HEK293 (cell line): ENCODE results near the gene ADNP.

Experiments used
- ATF2 ChIP-seq: fragments of 450-650 bp; formaldehyde crosslinking; IDR thresholded peaks from 2 replicates; pipeline ENCODE4 v1.5.1; 2016; ENCODE audit warnings: missing biosample characterization, missing genetic modification characterization, low read depth
- BCL11A ChIP-seq: fragments of 450-650 bp; formaldehyde crosslinking; IDR thresholded peaks from 2 replicates; pipeline ENCODE4 v1.5.1; 2016; ENCODE audit warnings: low read depth, missing biosample characterization, missing genetic modification characterization
- CTCF ChIP-seq: fragments of 450-650 bp; formaldehyde crosslinking; IDR thresholded peaks from 2 replicates; pipeline ENCODE4 v1.5.1; 2016; ENCODE audit warnings: missing biosample characterization, missing genetic modification characterization
- PATZ1 ChIP-seq: fragments of 450-650 bp; formaldehyde crosslinking; IDR thresholded peaks from 2 replicates; pipeline ENCODE4 v1.5.1; 2016; ENCODE audit warnings: missing biosample characterization, missing genetic modification characterization
- REST ChIP-seq: fragments of 450-650 bp; formaldehyde crosslinking; IDR thresholded peaks from 2 replicates; pipeline ENCODE4 v1.5.1; 2016; ENCODE audit warnings: missing biosample characterization, missing genetic modification characterization
- ZNF24 ChIP-seq: fragments of 450-650 bp; formaldehyde crosslinking; IDR thresholded peaks from 2 replicates; pipeline ENCODE4 v1.5.1; 2016; ENCODE audit warnings: missing biosample characterization, missing genetic modification characterization
- ZNF324 ChIP-seq: fragments of 450-650 bp; formaldehyde crosslinking; IDR thresholded peaks from 2 replicates; pipeline ENCODE4 v1.5.1; 2016; ENCODE audit warnings: missing biosample characterization, missing genetic modification characterization
- ZNF660 ChIP-seq: fragments of 450-650 bp; IDR thresholded peaks from 2 replicates; pipeline ENCODE4 v1.5.1; 2018; ENCODE audit warnings: missing biosample characterization, mild to moderate bottlenecking, missing genetic modification characterization
- ZNF747 ChIP-seq: fragments of 450-650 bp; formaldehyde crosslinking; IDR thresholded peaks from 2 replicates; pipeline ENCODE4 v1.5.1; 2016; ENCODE audit warnings: missing biosample characterization, missing genetic modification characterization
- ZNF777 ChIP-seq: fragments of 450-650 bp; formaldehyde crosslinking; IDR thresholded peaks from 2 replicates; pipeline ENCODE4 v1.5.1; 2017; ENCODE audit warnings: missing biosample characterization, missing genetic modification characterization, borderline replicate concordance
- ZNF792 ChIP-seq: fragments of 450-650 bp; formaldehyde crosslinking; IDR thresholded peaks from 2 replicates; pipeline ENCODE4 v1.5.1; 2016; ENCODE audit warnings: missing biosample characterization, missing genetic modification characterization
- ZSCAN16 ChIP-seq: fragments of 450-650 bp; formaldehyde crosslinking; IDR thresholded peaks from 2 replicates; pipeline ENCODE4 v1.5.1; 2016; ENCODE audit warnings: missing biosample characterization, missing genetic modification characterization

- TF ChIP-seq CTCF: no peak
- TF ChIP-seq ZNF747 (tag by site-specific recombination): no peak
- no peak for TF ChIP-seq ATF2 (tag by site-specific recombination)
- TF ChIP-seq ZSCAN16 (tag by site-specific recombination): no peak
- TF ChIP-seq ZNF24: no peak
- no peak for TF ChIP-seq ZNF324 (tag by site-specific recombination)
- no peak for TF ChIP-seq REST (tag by site-specific recombination)
- no peak for TF ChIP-seq PATZ1
- TF ChIP-seq BCL11A (tag by site-specific recombination): no peak
- no peak for TF ChIP-seq ZNF660
- TF ChIP-seq ZNF792 (tag by site-specific recombination): no peak
- TF ChIP-seq ZNF777 (tag by site-specific recombination): no peak
These were observed 85.5 kb downstream of the ADNP start for GRCh38 chr20:50845566-50846215.
